NB4 (cell line): ENCODE data around the gene PRPS1L1.

Source experiments
- DNase-seq: peaks from one replicate; pipeline ENCODE4 v3.0.0; 2010; ENCODE audit warnings: low read depth
- H3K4me3 ChIP-seq: one replicate; pipeline ENCODE4 v1.5.1; 2011; ENCODE audit warnings: mild to moderate bottlenecking, low read depth, low read length, moderate library complexity
- MYC ChIP-seq: IDR thresholded peaks from 2 replicates; pipeline ENCODE4 v1.6.1; 2011; ENCODE audit warnings: low read depth, low read length
- POLR2A ChIP-seq: IDR thresholded peaks from 2 replicates; pipeline ENCODE4 v1.6.1; 2011; ENCODE audit warnings: mild to moderate bottlenecking; ENCODE audit not compliant: insufficient read length; ENCODE audit errors: extremely low read depth
- TF ChIP-seq, protein P1 (sequence below): IDR thresholded peaks from 2 replicates; pipeline ENCODE4 v1.6.1; 2011; ENCODE audit warnings: low read depth, low read length
- TF ChIP-seq, protein P2 (sequence below): IDR thresholded peaks from one replicate; pipeline ENCODE4 v1.5.1; 2012; ENCODE audit warnings: low read depth, low read length

Gene PRPS1L1

DNA sequence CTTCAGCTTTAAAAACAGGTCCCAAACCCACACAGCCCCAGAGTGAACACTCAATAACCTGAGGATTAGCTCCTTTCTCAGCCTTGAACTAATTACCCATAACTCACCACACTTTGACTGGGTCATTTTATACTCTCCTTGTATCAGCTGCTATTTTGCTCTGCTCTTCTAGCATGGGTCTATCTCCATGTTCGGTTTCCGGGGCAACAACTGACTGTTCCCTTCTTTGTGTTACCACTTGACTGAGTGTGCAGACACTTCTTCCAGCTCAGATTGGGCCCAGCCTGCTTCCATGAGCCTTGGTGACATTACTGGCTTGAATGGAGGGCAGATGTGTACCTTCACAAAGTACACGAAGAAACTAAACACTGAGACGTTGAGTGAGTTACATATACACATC lies 31.5 kb upstream of the PRPS1L1 start:
- H3K4me3 ChIP-seq, result no peak overlapping the region
- no peak for DNase-seq
- TF ChIP-seq, protein P1, sequence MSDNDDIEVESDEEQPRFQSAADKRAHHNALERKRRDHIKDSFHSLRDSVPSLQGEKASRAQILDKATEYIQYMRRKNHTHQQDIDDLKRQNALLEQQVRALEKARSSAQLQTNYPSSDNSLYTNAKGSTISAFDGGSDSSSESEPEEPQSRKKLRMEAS, result no peak
- TF ChIP-seq MYC (no peak), POLR2A (no peak)
- TF ChIP-seq, protein P2, sequence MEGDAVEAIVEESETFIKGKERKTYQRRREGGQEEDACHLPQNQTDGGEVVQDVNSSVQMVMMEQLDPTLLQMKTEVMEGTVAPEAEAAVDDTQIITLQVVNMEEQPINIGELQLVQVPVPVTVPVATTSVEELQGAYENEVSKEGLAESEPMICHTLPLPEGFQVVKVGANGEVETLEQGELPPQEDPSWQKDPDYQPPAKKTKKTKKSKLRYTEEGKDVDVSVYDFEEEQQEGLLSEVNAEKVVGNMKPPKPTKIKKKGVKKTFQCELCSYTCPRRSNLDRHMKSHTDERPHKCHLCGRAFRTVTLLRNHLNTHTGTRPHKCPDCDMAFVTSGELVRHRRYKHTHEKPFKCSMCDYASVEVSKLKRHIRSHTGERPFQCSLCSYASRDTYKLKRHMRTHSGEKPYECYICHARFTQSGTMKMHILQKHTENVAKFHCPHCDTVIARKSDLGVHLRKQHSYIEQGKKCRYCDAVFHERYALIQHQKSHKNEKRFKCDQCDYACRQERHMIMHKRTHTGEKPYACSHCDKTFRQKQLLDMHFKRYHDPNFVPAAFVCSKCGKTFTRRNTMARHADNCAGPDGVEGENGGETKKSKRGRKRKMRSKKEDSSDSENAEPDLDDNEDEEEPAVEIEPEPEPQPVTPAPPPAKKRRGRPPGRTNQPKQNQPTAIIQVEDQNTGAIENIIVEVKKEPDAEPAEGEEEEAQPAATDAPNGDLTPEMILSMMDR, result no peak

DNA sequence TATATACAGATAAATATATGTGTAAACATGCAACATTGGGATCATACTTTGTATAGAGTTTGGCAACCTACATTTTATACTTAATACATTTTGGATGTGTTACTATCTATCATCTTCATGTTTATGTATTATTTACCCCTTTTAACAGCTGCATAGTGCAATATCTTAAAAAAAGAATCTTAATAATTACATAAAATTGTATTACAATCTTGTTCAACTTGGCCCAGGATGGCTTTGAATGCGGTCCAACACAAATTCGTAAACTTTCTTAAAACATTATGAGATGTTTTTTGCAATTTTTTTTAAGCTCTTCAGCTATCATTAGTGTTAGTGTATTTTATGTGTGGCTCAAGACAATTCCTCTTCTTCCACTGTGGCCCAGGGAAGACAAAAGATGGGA lies 26.3 kb upstream of the PRPS1L1 start:
- no peak overlapping the region for H3K4me3 ChIP-seq
- TF ChIP-seq, protein P1, result no peak
- no peak for DNase-seq

DNA sequence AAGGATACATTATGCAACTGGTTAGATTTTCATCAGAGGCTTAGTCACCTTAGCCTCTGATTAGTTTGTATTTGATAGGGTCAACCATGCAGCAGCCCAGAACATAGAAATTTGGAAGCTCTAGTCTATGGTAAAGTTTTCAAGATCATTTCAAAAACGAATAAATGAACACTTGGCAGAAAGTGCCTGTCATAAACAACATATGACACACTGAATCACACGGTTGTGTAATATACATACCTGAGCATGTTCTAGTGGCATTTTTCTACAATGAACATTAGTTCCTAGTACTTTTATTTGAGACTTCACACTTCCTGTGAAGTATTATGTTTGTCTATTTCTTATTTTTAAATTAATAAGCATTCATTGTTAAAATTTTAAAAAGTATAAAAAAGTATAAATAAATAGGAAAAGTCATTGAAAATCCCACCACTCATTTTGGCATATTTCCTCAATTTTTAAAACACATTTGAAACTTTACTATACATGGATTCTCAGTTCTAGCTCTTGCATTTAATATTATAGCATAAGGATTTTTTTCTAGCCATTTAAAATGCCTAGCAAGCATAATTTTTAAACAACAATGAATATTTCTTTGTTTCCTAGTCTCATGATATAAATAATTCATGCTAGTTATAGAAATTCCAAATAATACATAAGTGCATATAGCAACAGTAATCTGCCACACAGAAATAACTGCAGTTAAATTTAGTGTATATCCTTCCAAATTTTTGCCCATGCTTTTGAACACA lies 25.7 kb upstream of the PRPS1L1 start:
- H3K4me3 ChIP-seq, result no peak overlapping the region
- TF ChIP-seq, protein P2, result no peak
- TF ChIP-seq POLR2A (no peak), MYC (no peak)
- TF ChIP-seq, protein P1, result no peak
- no peak for DNase-seq

DNA sequence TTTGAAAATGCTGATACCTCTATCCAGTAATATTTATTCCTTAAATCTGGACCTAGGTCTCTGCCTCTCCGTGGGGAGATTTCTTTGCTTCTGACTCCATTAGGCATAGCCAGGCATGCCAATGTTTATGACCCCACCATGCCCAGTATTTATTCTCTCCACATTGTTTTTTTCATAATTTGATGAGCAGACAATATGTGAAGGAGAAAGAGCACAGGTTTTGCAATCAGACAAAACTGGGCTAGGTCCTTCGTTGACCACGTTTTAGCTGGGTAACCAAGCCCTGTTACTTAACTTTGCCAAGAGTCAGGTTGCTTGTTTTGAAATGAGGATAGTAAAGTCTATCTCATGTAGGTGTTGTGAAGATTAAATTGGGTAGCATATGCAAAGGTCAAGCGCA lies 21.6 kb upstream of the PRPS1L1 start:
- no peak for DNase-seq
- no peak overlapping the region for H3K4me3 ChIP-seq
- TF ChIP-seq, protein P1, result no peak
- no peak for TF ChIP-seq MYC
- TF ChIP-seq, protein P2, result no peak

DNA sequence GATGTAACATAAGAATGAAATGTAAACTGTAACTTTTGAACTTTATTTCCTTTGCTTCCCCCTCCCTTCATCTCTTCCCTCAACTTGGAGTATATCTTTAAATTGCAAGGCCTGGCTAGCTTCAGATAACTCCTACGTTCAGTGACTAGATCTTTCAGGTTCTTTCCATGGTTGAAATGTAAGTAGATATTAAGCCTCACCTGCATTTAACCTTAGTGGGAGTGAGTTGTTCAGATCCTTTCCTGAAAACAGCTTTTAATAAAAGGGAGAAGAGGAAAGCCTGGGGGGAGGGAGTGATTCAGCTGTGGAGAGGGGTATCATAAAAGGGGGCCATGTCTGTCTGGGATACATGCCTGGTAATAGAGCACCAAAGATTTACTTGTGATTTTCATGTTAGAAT lies 19.0 kb upstream of the PRPS1L1 start:
- no peak for DNase-seq
- no peak for TF ChIP-seq MYC
- TF ChIP-seq, protein P2, result no peak
- TF ChIP-seq POLR2A, result no peak
- TF ChIP-seq, protein P1, result no peak
- no peak overlapping the region for H3K4me3 ChIP-seq

DNA sequence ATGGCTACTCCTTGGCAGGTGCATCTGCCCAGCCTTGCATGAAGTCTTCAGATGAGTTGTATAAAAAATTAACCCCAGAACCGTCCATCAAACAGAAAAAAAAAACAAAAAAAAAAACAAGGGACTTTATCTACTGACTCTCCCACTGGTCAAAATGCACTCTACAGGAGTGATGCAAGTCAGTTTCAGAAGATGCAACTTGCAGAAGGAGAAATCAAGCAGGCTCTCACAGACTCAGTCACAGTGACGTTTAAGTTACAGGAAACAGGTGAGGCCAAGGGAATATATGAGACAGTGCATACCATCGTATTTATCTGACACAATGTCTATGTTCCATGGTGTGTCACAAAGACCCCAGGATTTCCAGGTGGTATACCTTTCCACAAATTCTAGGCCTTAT lies 17.5 kb upstream of the PRPS1L1 start:
- H3K4me3 ChIP-seq, result no peak overlapping the region
- DNase-seq, result no peak
- TF ChIP-seq MYC (no peak), POLR2A (no peak)
- TF ChIP-seq, protein P2, result no peak
- TF ChIP-seq, protein P1, result no peak
